ENCODE results near the gene CREB5.
"Not testable (repeated sequence)": the region's sequence is repeated elsewhere in the genome, so short reads cannot be mapped to it uniquely, and the experiment has no call there.

The CREB5 gene

GRCh38 chr7:28550580-28551186 is 138.4 kb downstream of the CREB5 start:
- no peak for DNase-seq (ENCODE audit: low read depth)

GRCh38 chr7:28551331-28551730 is 139.0 kb downstream of the CREB5 start:
- no peak for DNase-seq (ENCODE audit: low read depth)

GRCh38 chr7:28551766-28552165 is 139.4 kb downstream of the CREB5 start:
- not testable (repeated sequence) for DNase-seq (ENCODE audit: low read depth)

GRCh38 chr7:28554802-28555471 is 142.6 kb downstream of the CREB5 start:
- DNase-seq (ENCODE audit: low read depth), result no peak

GRCh38 chr7:28556025-28556424 is 143.7 kb downstream of the CREB5 start:
- DNase-seq (ENCODE audit: low read depth), result no peak

- DNase-seq (ENCODE audit: low read depth), result no peak
Measured at GRCh38 chr7:28556671-28557070, 144.4 kb downstream of the CREB5 start.

GRCh38 chr7:28558236-28558635 is 145.9 kb downstream of the CREB5 start:
- DNase-seq (ENCODE audit: low read depth), result no peak

GRCh38 chr7:28560767-28561166 is 148.4 kb downstream of the CREB5 start:
- no peak for DNase-seq (ENCODE audit: low read depth)

GRCh38 chr7:28564033-28564432 is 151.7 kb downstream of the CREB5 start:
- DNase-seq (ENCODE audit: low read depth), result no peak

- no peak for DNase-seq (ENCODE audit: low read depth)
Measured at GRCh38 chr7:28564755-28565374, 152.5 kb downstream of the CREB5 start.

GRCh38 chr7:28565980-28566379 is 153.7 kb downstream of the CREB5 start:
- no peak for DNase-seq (ENCODE audit: low read depth)

- no peak for DNase-seq (ENCODE audit: low read depth)
Measured at GRCh38 chr7:28570113-28570969, 158.0 kb downstream of the CREB5 start.

- DNase-seq (ENCODE audit: low read depth), result no peak
Measured at GRCh38 chr7:28570970-28571288, 158.6 kb downstream of the CREB5 start.

GRCh38 chr7:28571405-28571804 is 159.1 kb downstream of the CREB5 start:
- DNase-seq (ENCODE audit: low read depth), result no peak

- no peak for DNase-seq (ENCODE audit: low read depth)
Measured at GRCh38 chr7:28572321-28573058, 160.2 kb downstream of the CREB5 start.

- no peak for DNase-seq (ENCODE audit: low read depth)
Measured at GRCh38 chr7:28573059-28573553, 160.8 kb downstream of the CREB5 start.

GRCh38 chr7:28573651-28574301 is 161.5 kb downstream of the CREB5 start:
- no peak for DNase-seq (ENCODE audit: low read depth)

GRCh38 chr7:28575241-28575643 is 162.9 kb downstream of the CREB5 start:
- DNase-seq (ENCODE audit: low read depth), result no peak

- DNase-seq (ENCODE audit: low read depth), result no peak
Measured at GRCh38 chr7:28576656-28577055, 164.3 kb downstream of the CREB5 start.

GRCh38 chr7:28579571-28579970 is 167.3 kb downstream of the CREB5 start:
- DNase-seq (ENCODE audit: low read depth), result no peak

- no peak for DNase-seq (ENCODE audit: low read depth)
Measured at GRCh38 chr7:28580665-28581064, 168.3 kb downstream of the CREB5 start.

Data from activated gamma-delta T cell treated with anti-CD3 and anti-CD28 coated beads, Interleukin-2, amount 50 U/mL, for 16 hours (primary cell).